SK-N-SH (cell line): Measurements from ENCODE around the gene NKG7. TPM values are rescaled to one million over a fixed set of nuclear protein-coding genes. Genes with fewer than 3 reads are reported as not detected.

Experiments used
- CTCF ChIA-PET: fragments of 300-600, 350-600 bp; formaldehyde crosslinking; extraction: SDS; loops from one replicate; lab custom pipeline; 2021; lab: Yijun Ruan, JAX
- POLR2A ChIA-PET: fragments of 350-600 bp; sonication (Branson Sonifier 250); formaldehyde crosslinking; extraction: SDS; loops from one replicate; lab custom pipeline; 2020; ENCODE audit warnings: antibody characterized with exemption, inconsistent platforms; lab: Yijun Ruan, JAX
- DNase-seq: peaks from one replicate; pipeline ENCODE4 v3.0.0; 2012
- H2AFZ ChIP-seq: fragments of 200-600 bp; sonication (generic); 2 replicates; pipeline ENCODE4 v1.8.1; 2016; ENCODE audit warnings: antibody characterized with exemption, mild to moderate bottlenecking, low read depth
- H3F3A ChIP-seq: fragments of 200-600 bp; sonication (generic); replicated peaks from 2 replicates; pipeline ENCODE3; 2016; ENCODE audit warnings: antibody characterized with exemption, mild to moderate bottlenecking; ENCODE audit not compliant: insufficient read depth
- H3K27ac ChIP-seq, 2 experiments: fragments of 200-500 bp in 1 of 2; fragments of 200-600 bp in 1 of 2; sonication (Bioruptor generic) in 1 of 2; sonication (generic), shearing (Covaris generic) in 1 of 2; 2 replicates each; pipeline versions ENCODE4 v1.5.1 to v1.6.1; 2014 to 2016; ENCODE audit warnings: low read depth in 2 of 2, inconsistent platforms in 1 of 2, low read length in 1 of 2, mild to moderate bottlenecking in 1 of 2, mixed read lengths in 1 of 2
- H3K27me3 ChIP-seq: fragments of 200-600 bp; sonication (generic), shearing (Covaris generic); 2 replicates; pipeline ENCODE4 v1.6.1; 2016; ENCODE audit warnings: mixed run types; ENCODE audit not compliant: insufficient read depth
- H3K36me3 ChIP-seq, 2 experiments: fragments of 200-500 bp in 1 of 2; fragments of 200-600 bp in 1 of 2; sonication (Bioruptor generic) in 1 of 2; sonication (generic) in 1 of 2; replicated peaks in 1 of 2; 2 replicates each; pipeline versions ENCODE3 to v1.5.1; 2014 to 2016; ENCODE audit warnings: low read length in 1 of 2, mild to moderate bottlenecking in 1 of 2; ENCODE audit not compliant: insufficient read depth in 2 of 2, control insufficient read depth in 1 of 2
- H3K4me1 ChIP-seq, 2 experiments: fragments of 200-500 bp in 1 of 2; fragments of 200-600 bp in 1 of 2; sonication (Bioruptor generic) in 1 of 2; sonication (generic), shearing (Covaris generic) in 1 of 2; 2 replicates each; pipeline versions ENCODE4 v1.5.1 to v1.6.1; 2014 to 2016; ENCODE audit warnings: low read depth in 1 of 2, low read length in 1 of 2, mixed run types in 1 of 2; ENCODE audit not compliant: insufficient read depth in 2 of 2, control insufficient read depth in 1 of 2
- H3K4me2 ChIP-seq: fragments of 200-600 bp; sonication (generic), shearing (Covaris generic); 2 replicates; pipeline ENCODE4 v1.6.1; 2017; ENCODE audit warnings: mixed run types
- H3K4me3 ChIP-seq, 2 experiments: fragments of 200-500 bp in 1 of 2; fragments of 200-600 bp in 1 of 2; sonication (Bioruptor generic) in 1 of 2; sonication (generic), shearing (Covaris generic) in 1 of 2; 2 replicates each; pipeline versions ENCODE4 v1.5.1 to v1.8.1; 2014 to 2016; ENCODE audit warnings: low read depth in 2 of 2, inconsistent platforms in 1 of 2, low read length in 1 of 2, mild to moderate bottlenecking in 1 of 2, mixed read lengths in 1 of 2, moderate library complexity in 1 of 2
- H3K79me2 ChIP-seq: fragments of 200-600 bp; sonication (generic); 2 replicates; pipeline ENCODE4 v1.8.1; 2017; ENCODE audit warnings: mild to moderate bottlenecking; ENCODE audit not compliant: insufficient read depth
- H3K9ac ChIP-seq: fragments of 200-600 bp; sonication (generic); 2 replicates; pipeline ENCODE4 v1.6.1; 2017; ENCODE audit warnings: mixed run types
- H3K9me2 ChIP-seq: fragments of 200-600 bp; sonication (generic); 2 replicates; pipeline ENCODE4 v1.6.1; 2017; ENCODE audit warnings: mixed run types
- H3K9me3 ChIP-seq: fragments of 200-600 bp; sonication (generic); 2 replicates; pipeline ENCODE4 v1.6.1; 2017; ENCODE audit warnings: mixed run types, mild to moderate bottlenecking, moderate library complexity
- H4K20me1 ChIP-seq: fragments of 200-600 bp; sonication (generic); 2 replicates; pipeline ENCODE4 v1.6.1; 2017; ENCODE audit warnings: mild to moderate bottlenecking, mixed run types; ENCODE audit not compliant: insufficient read depth
- CHD2 ChIP-seq: fragments of 150-350 bp; IDR thresholded peaks from 2 replicates; pipeline ENCODE4 v1.6.1; 2018; ENCODE audit warnings: low read length; ENCODE audit not compliant: partially characterized antibody
- CTCF ChIP-seq: fragments of 200-600 bp; sonication (generic); IDR thresholded peaks from 2 replicates; pipeline ENCODE4 v1.6.1; 2017; ENCODE audit warnings: antibody characterized with exemption, mild to moderate bottlenecking, moderate library complexity
- ELF1 ChIP-seq: IDR thresholded peaks from 2 replicates; pipeline ENCODE4 v1.4.0; 2012
- EZH2phosphoT487 ChIP-seq: fragments of 200-600 bp; sonication (generic); IDR thresholded peaks from 2 replicates; pipeline ENCODE4 v1.6.1; 2017; ENCODE audit warnings: low read depth, mixed run types, mild to moderate bottlenecking, antibody characterized with exemption, moderate library complexity, borderline replicate concordance
- FOSL2 ChIP-seq: IDR thresholded peaks from 2 replicates; pipeline ENCODE4 v1.4.0; 2012; ENCODE audit warnings: low read depth, mild to moderate bottlenecking, moderate library complexity, borderline replicate concordance
- FOXJ3 ChIP-seq: sonication (generic); formaldehyde crosslinking; IDR thresholded peaks from 2 replicates; pipeline ENCODE4 v1.5.1; 2020; ENCODE audit warnings: mild to moderate bottlenecking, missing genetic modification reagents
- GABPA ChIP-seq: IDR thresholded peaks from 2 replicates; pipeline ENCODE4 v1.4.0; 2012; ENCODE audit warnings: low read depth, mild to moderate bottlenecking
- GATA2 ChIP-seq: sonication (generic); formaldehyde crosslinking; IDR thresholded peaks from 2 replicates; pipeline ENCODE4 v1.5.0; 2020; ENCODE audit warnings: mild to moderate bottlenecking, missing genetic modification reagents
- JUND ChIP-seq: IDR thresholded peaks from 2 replicates; pipeline ENCODE4 v1.4.0; 2012
- MAX ChIP-seq: IDR thresholded peaks from 2 replicates; pipeline ENCODE4 v1.4.0; 2012; ENCODE audit warnings: low read depth
- MEF2A ChIP-seq: IDR thresholded peaks from 2 replicates; pipeline ENCODE4 v1.4.0; 2012; ENCODE audit warnings: low read depth, borderline replicate concordance
- MXI1 ChIP-seq: IDR thresholded peaks from 2 replicates; pipeline ENCODE4 v1.6.1; 2012; ENCODE audit warnings: mild to moderate bottlenecking, low read depth, low read length, improper control_type of control experiment
- NRF1 ChIP-seq: IDR thresholded peaks from 2 replicates; pipeline ENCODE4 v1.6.1; 2012; ENCODE audit warnings: low read depth, mild to moderate bottlenecking, low read length
- RFX5 ChIP-seq: IDR thresholded peaks from 2 replicates; pipeline ENCODE4 v1.6.1; 2012; ENCODE audit warnings: mild to moderate bottlenecking, improper control_type of control experiment, low read length
- RXRA ChIP-seq: IDR thresholded peaks from 2 replicates; pipeline ENCODE4 v1.4.0; 2012; ENCODE audit warnings: low read depth, mild to moderate bottlenecking, borderline replicate concordance
- SIN3A ChIP-seq: IDR thresholded peaks from 2 replicates; pipeline ENCODE4 v1.6.1; 2012; ENCODE audit warnings: low read depth, mild to moderate bottlenecking, low read length, moderate library complexity, borderline replicate concordance
- SMC3 ChIP-seq: IDR thresholded peaks from 2 replicates; pipeline ENCODE4 v1.6.1; 2012; ENCODE audit warnings: low read depth, low read length, improper control_type of control experiment
- TAF1 ChIP-seq: IDR thresholded peaks from 2 replicates; pipeline ENCODE4 v1.6.1; 2012; ENCODE audit warnings: low read depth, mild to moderate bottlenecking, low read length, moderate library complexity, borderline replicate concordance
- TCF12 ChIP-seq: IDR thresholded peaks from 2 replicates; pipeline ENCODE4 v1.4.0; 2012
- TEAD4 ChIP-seq: IDR thresholded peaks from 2 replicates; pipeline ENCODE4 v1.4.0; 2012; ENCODE audit warnings: mild to moderate bottlenecking, borderline replicate concordance; ENCODE audit not compliant: insufficient read depth
- ZBTB33 ChIP-seq: IDR thresholded peaks from 2 replicates; pipeline ENCODE4 v1.4.0; 2012; ENCODE audit warnings: low read depth, borderline replicate concordance
- WGBS: methylation state at CpG from one replicate; pipeline ENCODE4 v1.1.6; 2017; ENCODE audit warnings: low lambda C conversion rate; 5-methylcytosine and 5-hydroxymethylcytosine counted together
- polyA plus RNA-seq, 3 experiments: library from polyadenylated mRNA; depleted of rRNA; stranded (reverse); fragments of >200 nt; gene quantifications; 2 replicates each; pipeline ENCODE4 v1.2.3, GENCODE V29; 2012
- TF ChIP-seq, protein P1 (sequence below): IDR thresholded peaks from 2 replicates; pipeline ENCODE4 v1.4.0; 2012; ENCODE audit warnings: low read depth, borderline replicate concordance

The NKG7 gene
- polyA plus RNA-seq, 1 of the 3 experiments (the other 2 are of a cell fraction) = not detected

GRCh38 chr19:51331716-51332115 is 40.7 kb downstream of the NKG7 start:
- H3K9me3 ChIP-seq = no peaks in the 10 kb centered on the region
- H3K27ac ChIP-seq = no peak overlapping the region
- WGBS = 66% methylated on average over 6 of the region's 6 CpGs
- no peak overlapping the region for H3K4me2 ChIP-seq
- TF ChIP-seq, protein P1, sequence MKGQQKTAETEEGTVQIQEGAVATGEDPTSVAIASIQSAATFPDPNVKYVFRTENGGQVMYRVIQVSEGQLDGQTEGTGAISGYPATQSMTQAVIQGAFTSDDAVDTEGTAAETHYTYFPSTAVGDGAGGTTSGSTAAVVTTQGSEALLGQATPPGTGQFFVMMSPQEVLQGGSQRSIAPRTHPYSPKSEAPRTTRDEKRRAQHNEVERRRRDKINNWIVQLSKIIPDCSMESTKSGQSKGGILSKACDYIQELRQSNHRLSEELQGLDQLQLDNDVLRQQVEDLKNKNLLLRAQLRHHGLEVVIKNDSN = no peak
- no peak for TF ChIP-seq GATA2 (CRISPR knock-in tag)
- TF ChIP-seq ZBTB33 = no peak
- TF ChIP-seq TCF12 = no peak
- TF ChIP-seq NRF1 = no peak
- no peak for TF ChIP-seq CHD2
- no peak for TF ChIP-seq ELF1
- no peak for TF ChIP-seq MEF2A
- no peak for TF ChIP-seq MXI1
- TF ChIP-seq TEAD4 = no peak
- no peak for TF ChIP-seq JUND
- TF ChIP-seq CTCF = no peak
- no peak for TF ChIP-seq RFX5
- no peak for TF ChIP-seq RXRA
- DNase-seq = no peak
- H3K4me3 ChIP-seq = no peak overlapping the region
- H3F3A ChIP-seq = no peaks in the 10 kb centered on the region
- no peaks in the 10 kb centered on the region for H3K27me3 ChIP-seq
- ChIA-PET CTCF (no interaction called here), POLR2A (no interaction called here)
- no peak overlapping the region for H3K9ac ChIP-seq
- no peaks in the 10 kb centered on the region for H3K9me2 ChIP-seq
- no peak overlapping the region for H2AFZ ChIP-seq
- H3K36me3 ChIP-seq = no peaks in the 10 kb centered on the region
- no peaks in the 10 kb centered on the region for H3K4me1 ChIP-seq
- no peaks in the 10 kb centered on the region for H4K20me1 ChIP-seq
- H3K79me2 ChIP-seq = no peaks in the 10 kb centered on the region

DNA sequence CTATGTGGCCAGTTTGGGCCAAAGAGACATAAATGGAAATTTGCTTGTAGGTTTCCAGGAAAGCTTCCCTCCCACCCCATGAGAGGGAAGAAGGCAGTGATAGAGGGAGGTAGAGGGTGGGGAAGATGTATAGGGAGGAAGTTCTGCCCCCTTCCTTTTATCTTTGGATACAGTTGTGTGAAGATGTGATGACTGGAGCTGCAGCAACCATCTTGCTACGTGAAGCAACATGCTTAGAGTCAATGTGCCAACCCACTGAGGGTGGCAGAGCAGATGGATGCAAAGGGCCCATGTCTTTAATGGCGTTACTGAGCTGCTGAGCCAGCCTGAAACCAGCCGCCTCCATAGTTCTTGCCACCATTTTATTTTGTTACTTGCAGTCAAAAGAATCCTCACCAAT is 41.3 kb downstream of the NKG7 start:
- Histone ChIP-seq H3K9me3 (no peaks in the 10 kb centered on the region), H3K4me1 (no peaks in the 10 kb centered on the region), H3K27me3 (no peaks in the 10 kb centered on the region), H3F3A (no peaks in the 10 kb centered on the region), H3K36me3 (no peaks in the 10 kb centered on the region), H3K4me3 (no peak overlapping the region), H3K4me2 (no peak overlapping the region), H3K9ac (no peak overlapping the region), H3K27ac (no peak overlapping the region), H4K20me1 (no peaks in the 10 kb centered on the region), H2AFZ (no peak overlapping the region), H3K9me2 (no peaks in the 10 kb centered on the region), H3K79me2 (no peaks in the 10 kb centered on the region)
- 45% methylated on average over 3 of the region's 3 CpGs for WGBS
- TF ChIP-seq SIN3A (no peak), MXI1 (no peak), GABPA (no peak), FOSL2 (no peak), TEAD4 (no peak), SMC3 (no peak), JUND (no peak), EZH2phosphoT487 (no peak), TAF1 (no peak), RFX5 (no peak), CHD2 (no peak), FOXJ3 (no peak), MAX (no peak), TCF12 (no peak)
- TF ChIP-seq, protein P1 = no peak
- ChIA-PET POLR2A (interaction anchor here (0.6 kb wide), 1 partner anchor 36 kb away, joined by 4 read pairs; no protein-coding TSS in a partner anchor), CTCF (no interaction called here)
- no peak for DNase-seq
